Measurements from ENCODE around the gene IER5L. TPM values are rescaled to one million over a fixed set of nuclear protein-coding genes. Genes with fewer than 3 reads are reported as not detected.

IER5L gene
- total RNA-seq, 4 donors from 2014 or later, result 4.7 to 10.6 (median 7.7) TPM

- TF ChIP-seq CTCF (IDR thresholded peaks at IDR 0.05; ENCODE audit: low read depth), result no peak
Observed at GRCh38 chr9:129203556-129203909, 25.5 kb upstream of the IER5L start.

DNA sequence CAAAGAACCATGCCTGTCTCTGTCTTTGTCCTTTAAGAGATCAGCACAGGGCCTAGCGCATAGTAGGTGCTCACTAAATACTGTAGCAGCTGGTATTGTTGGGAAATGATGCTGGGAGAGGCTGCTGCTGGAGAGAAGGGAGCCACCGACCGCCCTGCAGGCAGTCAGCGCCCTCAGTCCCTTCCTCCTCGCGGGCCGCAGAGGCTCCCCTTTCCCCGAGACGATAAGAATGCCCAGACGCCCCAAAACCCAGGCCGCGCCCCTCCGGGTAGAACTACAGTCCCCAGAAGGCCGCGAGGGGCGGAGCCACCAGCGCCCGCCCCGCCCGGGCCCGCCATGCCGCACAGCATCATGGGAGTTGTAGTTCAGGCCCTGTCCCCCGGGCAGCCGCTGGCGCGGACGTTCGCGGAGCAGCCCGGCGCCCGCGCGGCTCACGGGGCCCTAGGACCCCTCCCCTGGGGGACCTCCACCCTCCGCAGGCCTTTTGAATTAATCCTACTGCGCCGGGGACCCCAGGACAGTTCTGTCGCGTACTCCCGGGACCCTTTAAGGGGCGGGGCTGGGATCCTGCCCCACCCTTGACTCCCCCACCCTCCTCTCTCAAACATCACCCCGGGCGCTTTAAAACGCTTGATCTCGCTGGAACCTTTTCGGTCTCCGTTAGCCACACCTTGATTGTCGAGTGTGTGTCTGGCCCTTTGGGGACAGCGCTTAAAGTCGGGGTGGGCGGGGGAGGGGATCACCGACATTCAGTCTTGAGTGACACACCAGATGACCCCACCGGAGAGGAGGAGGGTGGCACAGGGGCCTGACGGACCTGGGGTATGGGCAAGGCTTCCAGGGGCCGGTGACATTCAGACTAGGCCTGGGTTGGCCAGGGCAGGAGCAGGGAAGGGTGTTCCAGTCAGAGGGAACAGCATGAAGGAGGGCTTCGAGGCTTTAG lies 24.8 kb upstream of the IER5L start:
- TF ChIP-seq CTCF (IDR thresholded peaks at IDR 0.05; ENCODE audit: low read depth), result no peak

GRCh38 chr9:129201866-129202265 lies 23.8 kb upstream of the IER5L start:
- no peak for TF ChIP-seq CTCF (IDR thresholded peaks at IDR 0.05; ENCODE audit: low read depth)

- no peak for TF ChIP-seq CTCF (IDR thresholded peaks at IDR 0.05; ENCODE audit: low read depth)
Observed at GRCh38 chr9:129201289-129201688, 23.2 kb upstream of the IER5L start.

- no peak for TF ChIP-seq CTCF (IDR thresholded peaks at IDR 0.05; ENCODE audit: low read depth)
Observed at GRCh38 chr9:129200255-129200654, 22.2 kb upstream of the IER5L start.

DNA sequence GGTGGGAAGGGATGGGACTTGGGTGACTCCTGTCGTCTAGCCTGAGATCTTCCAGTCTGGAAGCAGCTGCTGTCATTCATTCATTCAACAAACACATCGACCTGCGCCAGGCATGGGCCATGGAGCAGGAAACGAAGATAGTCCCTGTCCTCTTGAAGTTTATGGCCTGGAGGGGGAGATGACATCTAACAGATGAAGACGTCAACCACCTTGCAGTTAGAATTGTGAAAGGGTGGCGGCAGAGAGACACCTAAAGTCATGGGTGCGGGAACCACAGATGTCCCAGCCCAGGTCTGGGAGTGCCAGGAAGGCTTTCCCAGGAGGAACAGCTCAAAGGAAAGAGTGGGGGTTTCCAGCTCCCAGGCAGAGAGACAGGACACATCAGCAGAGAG lies 21.0 kb upstream of the IER5L start:
- no peak for TF ChIP-seq CTCF (IDR thresholded peaks at IDR 0.05; ENCODE audit: low read depth)

- no peak for TF ChIP-seq CTCF (IDR thresholded peaks at IDR 0.05; ENCODE audit: low read depth)
Observed at GRCh38 chr9:129198319-129199043, 20.4 kb upstream of the IER5L start.

All from subcutaneous adipose tissue (tissue), 4 donors.